Activated naive CD4-positive, alpha-beta T cell treated with anti-CD3 and anti-CD28 coated beads, Interleukin-2, amount 50 U/mL, for 16 hours (primary cell): ENCODE measurements around the gene POLR3GL.
"Not testable (repeated sequence)": the region's sequence is repeated elsewhere in the genome, so short reads cannot be mapped to it uniquely, and the experiment has no call there.

Experiments used
- DNase-seq: peaks from one replicate; pipeline ENCODE4 v3.0.0-alpha.2; 2020

The POLR3GL gene

GRCh38 chr1:146021622-146022402 lies 57.3 kb downstream of the POLR3GL start, which contains the start of gene HJV:
TSS of gene HJV (minus strand) at chr1:146021735. CDS start at chr1:146020231, 1,504 bp downstream.
- DNase-seq: no peak

DNA sequence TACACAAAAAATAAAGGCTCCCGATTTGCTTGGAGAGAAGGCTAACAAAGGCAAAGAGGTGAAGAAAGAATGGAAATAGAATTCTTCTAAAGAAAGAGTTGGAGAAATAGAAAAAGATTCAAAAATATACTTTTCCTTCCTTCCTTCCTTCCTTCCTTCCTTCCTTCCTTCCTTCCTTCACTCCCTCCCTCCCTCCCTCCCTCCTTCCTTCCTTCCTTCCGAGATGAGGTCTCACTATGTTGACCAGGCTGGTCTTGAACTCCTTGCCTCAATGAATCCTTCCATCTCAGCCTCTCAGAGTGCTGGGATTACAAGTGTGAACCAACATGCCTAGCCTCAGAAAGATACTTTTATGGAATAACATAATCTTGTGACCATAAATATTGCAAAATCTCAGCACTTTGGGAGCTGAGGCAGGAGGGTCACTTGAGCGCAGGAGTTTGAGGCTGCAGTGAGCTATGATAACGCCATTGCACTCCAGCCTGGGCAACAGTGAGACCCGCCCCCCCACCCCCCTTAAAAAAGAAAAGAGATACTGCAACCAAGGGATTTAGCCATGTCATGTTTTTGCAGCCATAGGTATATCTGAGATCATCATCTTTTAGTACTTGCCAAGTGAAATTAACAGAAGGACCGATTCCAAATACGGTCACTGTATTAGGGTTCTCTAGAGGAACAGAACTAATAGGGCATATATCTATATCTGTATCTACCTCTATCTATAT lies 58.1 kb downstream of the POLR3GL start:
- no peak for DNase-seq

DNA sequence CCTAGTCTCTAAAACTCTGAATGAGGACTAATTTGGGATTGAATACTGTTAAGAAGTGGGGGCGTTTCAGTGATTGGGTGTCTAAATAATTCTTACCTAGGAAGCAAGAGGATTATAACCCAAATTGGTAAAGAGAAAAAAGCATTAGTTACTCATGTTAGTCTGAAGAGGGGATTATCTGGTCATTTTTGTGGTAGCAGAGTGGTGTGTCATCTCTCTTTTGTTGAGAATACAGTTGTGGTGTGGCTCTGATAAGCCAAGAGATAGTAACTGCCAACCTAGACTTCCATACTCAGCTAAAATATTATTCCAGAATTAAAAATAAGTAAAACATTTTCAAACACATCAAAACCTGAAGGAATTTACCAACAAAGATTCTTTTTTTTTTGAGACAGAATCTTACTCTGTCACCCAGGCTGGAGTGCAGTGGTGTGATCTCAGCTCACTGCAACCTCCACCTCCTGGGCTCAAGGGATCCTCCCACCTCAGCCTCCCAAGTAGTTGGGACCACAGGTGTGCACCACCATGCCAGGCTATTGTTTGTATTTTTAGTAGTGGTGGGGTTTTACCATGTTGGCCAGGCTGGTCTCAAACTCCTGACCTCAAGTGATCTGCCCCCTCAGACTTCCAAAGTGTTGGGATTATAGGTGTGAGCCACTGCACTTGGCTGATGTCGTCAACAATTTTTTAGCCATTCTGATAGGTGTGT lies 61.5 kb downstream of the POLR3GL start:
- not testable (repeated sequence) for DNase-seq

GRCh38 chr1:146026650-146027049 lies 62.2 kb downstream of the POLR3GL start:
- DNase-seq: not testable (repeated sequence)
